ENCODE measurements around the gene VMAC.

Gene VMAC

DNA sequence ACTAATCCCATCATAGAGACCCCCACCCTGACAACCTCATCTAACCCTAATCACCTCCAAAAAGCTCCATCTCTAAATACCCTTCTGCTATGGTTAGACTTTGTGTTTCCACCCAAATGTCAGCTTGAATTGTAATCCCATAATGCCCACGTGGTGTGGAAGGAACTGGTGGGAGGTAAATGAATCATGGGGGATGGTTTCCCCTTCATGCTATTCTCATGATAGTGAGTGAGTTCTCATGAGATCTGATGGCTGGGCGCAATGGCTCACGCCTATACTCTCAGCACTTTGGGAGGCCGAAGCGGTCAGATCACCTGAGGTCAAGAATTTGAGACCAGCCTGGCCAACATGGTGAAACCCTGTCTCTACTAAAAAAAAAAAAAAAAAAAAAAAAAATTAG, 2.6 kb downstream of the VMAC start:
- no peak for DNase-seq

DNA sequence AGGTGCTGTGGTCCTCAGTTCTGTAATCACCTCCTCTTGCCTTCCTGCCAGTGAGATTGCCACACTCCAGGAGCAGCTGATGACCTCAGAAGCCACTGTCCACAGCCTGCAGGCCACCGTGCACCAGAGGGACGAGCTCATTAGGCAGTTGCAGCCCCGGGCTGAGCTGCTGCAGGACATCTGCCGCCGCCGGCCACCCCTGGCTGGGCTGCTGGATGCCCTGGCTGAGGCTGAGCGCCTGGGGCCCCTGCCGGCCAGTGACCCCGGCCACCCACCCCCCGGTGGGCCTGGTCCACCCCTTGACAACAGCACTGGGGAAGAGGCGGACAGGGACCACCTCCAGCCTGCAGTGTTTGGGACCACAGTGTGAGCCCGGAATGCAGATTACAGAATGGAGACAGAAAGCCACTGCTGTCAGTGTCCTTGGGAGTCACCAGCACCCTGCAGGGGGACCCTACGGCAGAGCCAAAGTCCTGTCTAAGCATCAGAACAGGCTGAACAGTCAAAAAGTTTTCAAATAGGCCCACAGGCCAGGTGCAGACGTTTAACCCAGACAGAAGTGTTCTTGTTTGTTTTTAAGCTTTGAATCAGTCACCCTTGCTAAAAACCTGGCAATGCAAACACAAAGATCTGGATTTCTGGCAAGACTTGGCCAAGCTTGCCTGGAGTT, 4.2 kb downstream of the VMAC start:
- no peak for DNase-seq

GRCh38 chr19:5910638-5910907, 5.9 kb downstream of the VMAC start:
- DNase-seq: no peak

- no peak for DNase-seq
These were observed 6.7 kb downstream of the VMAC start for GRCh38 chr19:5911366-5911765.

DNA sequence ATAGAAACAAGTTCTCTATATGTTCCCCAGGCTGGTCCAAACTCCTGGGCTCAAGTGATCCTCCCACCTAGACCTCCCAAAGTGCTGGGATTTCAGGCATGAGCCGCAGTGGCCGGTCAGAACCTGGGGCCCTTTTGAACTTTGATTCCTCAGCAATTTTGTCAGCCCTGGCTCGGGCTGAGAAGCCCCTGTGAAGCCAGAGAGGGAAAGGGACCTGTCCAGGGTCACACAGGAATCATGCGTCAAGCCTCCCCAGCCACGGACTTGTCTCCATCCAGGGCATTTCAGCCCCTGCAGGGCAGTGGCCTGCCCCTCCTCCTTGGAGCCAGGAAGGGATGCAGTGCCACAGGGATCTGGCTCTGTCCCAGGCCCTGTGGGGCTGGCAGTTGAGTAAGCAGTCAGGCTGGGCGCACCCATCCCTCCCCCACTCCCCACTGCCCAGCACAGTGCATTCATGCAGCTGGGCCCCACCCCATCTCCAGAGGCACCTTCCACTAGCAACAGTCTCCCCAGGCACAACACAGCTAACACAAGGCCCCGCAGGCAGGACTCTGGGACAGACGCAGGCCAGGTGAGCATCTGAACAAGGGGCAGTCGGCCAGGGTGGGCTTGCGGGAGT, 9.2 kb downstream of the VMAC start, which contains the start of gene CAPS:
Gene CAPS (plus strand): TSS at position 516 of the 619 bp plus-strand sequence. CDS start 153 bp downstream, outside the sequence.
- no peak for DNase-seq

DNA sequence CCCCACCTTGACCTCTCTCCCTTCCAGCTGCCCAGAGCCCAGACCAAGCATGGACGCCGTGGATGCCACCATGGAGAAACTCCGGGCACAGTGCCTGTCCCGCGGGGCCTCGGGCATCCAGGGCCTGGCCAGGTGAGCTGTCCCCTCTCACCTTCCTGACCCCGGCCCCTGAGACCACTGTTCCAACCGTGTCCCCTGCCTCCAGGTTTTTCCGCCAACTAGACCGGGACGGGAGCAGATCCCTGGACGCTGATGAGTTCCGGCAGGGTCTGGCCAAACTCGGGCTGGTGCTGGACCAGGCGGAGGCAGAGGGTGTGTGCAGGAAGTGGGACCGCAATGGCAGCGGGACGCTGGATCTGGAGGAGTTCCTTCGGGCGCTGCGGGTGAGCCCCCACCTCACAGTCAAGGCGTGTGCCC, 9.7 kb downstream of the VMAC start:
- DNase-seq: no peak

DNA sequence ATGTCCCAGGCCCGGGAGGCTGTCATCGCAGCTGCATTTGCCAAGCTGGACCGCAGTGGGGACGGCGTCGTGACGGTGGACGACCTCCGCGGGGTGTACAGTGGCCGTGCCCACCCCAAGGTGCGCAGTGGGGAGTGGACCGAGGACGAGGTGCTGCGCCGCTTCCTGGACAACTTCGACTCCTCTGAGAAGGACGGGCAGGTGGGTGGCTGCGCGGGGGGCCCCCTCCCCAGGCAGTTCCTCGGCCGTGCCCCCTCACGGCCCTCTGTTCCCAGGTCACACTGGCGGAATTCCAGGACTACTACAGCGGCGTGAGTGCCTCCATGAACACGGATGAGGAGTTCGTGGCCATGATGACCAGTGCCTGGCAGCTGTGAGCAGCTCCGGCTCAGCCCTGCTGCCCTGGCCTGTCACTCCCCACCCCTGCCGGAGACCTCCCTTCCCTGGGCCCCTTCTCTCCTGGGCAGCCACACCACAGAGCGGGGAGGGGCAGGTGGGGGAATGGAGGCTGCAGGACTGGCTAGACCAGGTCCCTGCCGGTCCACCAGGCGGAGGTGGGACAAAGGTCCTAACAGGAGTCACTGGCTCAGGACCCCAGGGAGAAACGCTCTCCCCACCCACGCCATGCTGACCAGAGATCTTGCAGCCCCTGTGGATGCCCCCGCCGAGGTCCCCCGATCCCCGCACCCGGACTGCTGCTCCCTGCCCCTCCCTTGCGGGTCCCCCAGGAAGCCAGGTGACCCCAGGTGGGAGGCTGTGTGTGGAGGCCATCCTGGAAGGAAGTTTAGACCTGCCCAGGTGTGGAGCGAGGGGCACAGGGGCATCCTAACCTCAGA, 10.5 kb downstream of the VMAC start:
- DNase-seq: no peak

- no peak for DNase-seq
These were observed 11.1 kb downstream of the VMAC start for GRCh38 chr19:5915782-5916165.

DNA sequence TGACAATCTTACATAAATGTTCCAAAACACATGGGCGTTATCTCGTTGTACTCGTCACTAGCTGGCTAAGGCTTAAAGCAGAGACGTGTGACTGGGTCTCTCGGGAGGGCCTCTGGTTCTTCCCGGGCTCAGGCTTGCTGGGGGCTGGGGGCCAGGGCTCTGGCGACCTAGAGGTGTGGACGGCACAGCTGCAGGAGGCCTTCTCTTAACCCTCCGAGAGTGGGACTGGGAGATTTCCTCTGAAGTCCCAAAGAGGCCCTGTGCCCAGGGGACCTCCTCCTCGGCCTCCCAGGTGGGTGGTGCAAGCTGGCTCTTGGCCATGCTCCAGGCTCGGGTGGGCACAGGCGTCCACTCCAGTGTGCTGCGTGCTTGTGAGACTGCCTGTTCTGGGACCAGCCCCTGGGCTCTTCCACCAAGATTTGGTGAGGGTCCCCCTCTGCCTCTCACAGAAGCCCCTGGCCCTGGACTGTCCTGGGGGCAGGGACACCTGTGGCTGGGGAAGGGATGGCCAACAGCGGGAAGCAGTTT, 11.6 kb downstream of the VMAC start:
- DNase-seq: no peak

DNA sequence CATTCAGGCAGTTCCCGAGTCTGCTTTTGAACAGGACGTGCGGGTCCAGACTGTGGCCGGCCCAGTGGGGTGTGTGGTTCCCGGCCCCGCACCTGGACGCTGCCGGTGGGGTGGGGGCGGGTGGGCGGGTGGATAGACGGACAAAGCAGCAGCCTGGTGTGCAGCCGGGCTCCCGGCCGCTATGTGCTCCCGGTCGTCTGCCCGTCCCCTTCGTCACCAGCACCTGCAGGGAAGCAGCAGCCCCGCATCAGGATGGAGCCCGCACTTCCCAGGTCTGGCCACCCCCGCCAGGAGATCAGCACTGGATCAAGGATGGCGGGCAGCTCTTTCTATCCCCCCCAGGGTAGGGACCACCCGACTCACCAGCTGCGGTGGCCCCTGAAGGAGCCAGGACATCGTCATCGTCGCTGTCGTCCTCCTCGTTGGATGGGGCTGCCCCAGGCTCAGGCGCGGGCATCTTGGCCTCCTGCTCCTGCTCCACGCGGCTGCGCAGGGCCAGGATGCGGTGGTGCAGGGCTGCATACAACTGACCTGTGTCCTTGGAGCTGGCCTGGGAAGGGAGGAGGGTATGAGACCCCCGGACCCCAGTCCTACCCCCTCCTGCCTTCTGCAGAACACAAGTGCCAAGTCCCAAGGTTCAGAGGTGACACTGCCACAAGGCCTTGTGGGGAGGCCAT, 12.9 kb downstream of the VMAC start:
- DNase-seq: no peak

- no peak for DNase-seq
These were observed 13.9 kb downstream of the VMAC start for GRCh38 chr19:5918463-5919079.

GRCh38 chr19:5921516-5922160, 17.0 kb downstream of the VMAC start:
- no peak for DNase-seq

- DNase-seq: no peak
These were observed 17.5 kb downstream of the VMAC start for GRCh38 chr19:5922161-5922545.

- DNase-seq: no peak
These were observed 18.7 kb downstream of the VMAC start for GRCh38 chr19:5923356-5923755.

DNA sequence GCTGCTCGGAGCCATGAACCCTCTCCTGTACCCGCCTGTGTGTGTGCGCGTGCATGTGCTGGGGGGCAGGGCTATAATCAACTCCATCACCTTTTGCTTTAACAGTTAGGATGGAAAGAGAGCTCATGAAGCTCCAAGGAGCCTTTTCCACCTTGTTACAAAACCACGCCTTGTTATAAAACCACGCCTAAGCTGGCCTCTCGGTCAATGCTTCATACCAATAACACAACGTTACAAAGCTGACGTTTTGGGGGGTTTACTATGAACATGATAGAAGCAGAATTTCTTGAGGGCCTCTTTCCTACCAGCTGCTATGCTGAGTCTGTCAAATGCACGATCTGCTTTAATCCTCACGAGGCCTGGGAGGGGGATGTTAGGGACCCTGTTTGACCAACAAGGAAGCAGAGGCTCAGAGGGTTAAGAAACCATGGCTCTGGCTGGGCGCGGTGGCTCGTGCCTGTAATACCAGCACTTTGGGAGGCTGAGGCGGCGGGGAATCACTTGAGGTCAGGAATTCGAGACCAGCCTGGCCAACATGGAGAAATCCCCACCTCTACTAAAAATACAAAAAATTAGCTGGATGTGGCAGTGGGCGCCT, 21.3 kb downstream of the VMAC start:
- DNase-seq: no peak

GRCh38 chr19:5926641-5927440, 22.2 kb downstream of the VMAC start:
- DNase-seq: no peak

DNA sequence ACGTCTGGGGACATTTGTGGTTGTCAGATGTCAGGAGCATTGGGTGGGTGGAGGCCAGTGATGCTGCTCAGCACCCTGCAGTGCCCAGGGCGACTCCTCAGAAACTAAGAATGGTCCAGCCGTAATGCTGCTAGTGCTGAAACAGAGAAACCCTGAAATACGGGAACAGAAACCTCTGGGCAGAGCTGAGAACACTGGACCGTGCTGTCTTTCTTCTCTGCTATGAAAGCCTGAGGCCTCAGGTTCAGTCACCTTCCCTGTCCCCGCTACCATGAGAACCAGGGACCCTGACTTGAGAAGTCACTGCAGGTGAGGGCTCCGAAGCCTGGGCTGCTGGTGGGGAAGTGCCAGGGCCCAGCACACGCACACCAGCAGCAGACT, 22.8 kb downstream of the VMAC start:
- no peak for DNase-seq

DNA sequence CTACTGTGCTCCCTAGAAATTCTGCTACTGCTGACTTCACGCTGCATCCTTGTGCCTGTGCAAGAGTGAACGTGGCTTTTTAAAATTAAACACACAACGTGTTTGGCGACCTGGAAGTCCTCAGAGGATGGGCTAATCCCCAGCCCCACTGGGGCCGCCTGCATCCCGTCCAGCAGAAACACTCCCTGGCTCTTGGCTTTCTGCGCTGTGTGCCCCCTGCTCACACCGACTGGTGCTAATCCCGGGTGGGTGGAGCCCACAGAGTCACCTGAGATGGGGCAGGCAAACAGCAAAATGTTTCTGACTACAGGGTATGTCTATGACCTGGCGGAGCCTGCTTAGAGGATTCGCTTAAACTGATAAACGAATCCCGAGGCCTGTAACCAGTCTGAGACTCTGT, 24.5 kb downstream of the VMAC start:
- no peak for DNase-seq

GRCh38 chr19:5929625-5930024, 25.0 kb downstream of the VMAC start:
- no peak for DNase-seq

DNA sequence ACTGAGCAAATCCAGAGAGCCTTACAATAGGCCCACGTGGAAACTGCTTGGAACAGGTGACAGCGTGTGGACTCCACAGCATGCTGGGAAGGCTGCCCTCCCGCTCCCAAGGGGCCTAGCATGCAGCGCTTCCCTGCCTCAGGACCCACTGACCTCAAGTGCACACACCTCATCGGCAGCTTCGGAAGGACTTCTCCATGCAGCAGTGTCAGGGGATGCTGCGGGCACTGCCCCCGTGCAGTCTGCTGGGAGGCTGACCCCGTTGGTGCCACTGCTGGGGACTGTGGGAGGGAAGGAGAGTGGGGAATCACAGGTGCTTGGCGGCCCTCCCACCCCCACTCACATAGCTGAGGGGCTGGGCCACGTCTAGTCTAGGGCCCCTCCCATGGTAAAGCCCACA, 26.6 kb downstream of the VMAC start:
- no peak for DNase-seq

DNA sequence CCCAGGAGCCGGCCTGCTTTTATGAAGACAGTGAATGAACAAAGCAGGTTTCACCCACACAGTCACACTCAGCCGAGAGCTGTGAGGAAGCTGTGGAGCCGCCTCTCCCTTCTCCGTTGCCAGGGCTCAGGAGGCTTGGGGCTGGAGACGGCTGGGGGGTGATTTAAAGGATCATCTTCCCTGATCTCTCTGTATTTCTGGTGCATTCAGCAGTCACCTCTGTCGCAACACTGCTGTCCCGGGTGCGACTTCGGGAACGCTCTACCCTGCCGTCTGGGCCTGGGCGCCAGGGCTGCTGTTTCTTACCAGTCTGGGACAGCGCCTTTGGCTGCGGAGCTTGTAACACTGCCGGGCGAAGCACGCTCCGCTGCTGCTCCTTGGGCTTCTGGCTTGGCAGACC, 27.5 kb downstream of the VMAC start:
- no peak for DNase-seq

Data from RPMI8226 (cell line).